NCI-H460 (cell line): Measurements from ENCODE around the gene TSPAN32. TPM values are rescaled to one million over a fixed set of nuclear protein-coding genes. Genes with fewer than 3 reads are reported as not detected.

Experiments
- DNase-seq: peaks from one replicate; pipeline ENCODE4 v3.0.0-alpha.2; 2016; ENCODE audit warnings: low read depth; ENCODE audit errors: extremely low read depth
- total RNA-seq: library from RNA; depleted of rRNA; stranded (reverse); fragments of >200 nt; shearing (Covaris generic); gene quantifications from 2 replicates; pipeline ENCODE4 v1.2.3, GENCODE V29; 2014

Gene TSPAN32
- total RNA-seq, 1 experiment from 2014 or later, result not detected

DNA sequence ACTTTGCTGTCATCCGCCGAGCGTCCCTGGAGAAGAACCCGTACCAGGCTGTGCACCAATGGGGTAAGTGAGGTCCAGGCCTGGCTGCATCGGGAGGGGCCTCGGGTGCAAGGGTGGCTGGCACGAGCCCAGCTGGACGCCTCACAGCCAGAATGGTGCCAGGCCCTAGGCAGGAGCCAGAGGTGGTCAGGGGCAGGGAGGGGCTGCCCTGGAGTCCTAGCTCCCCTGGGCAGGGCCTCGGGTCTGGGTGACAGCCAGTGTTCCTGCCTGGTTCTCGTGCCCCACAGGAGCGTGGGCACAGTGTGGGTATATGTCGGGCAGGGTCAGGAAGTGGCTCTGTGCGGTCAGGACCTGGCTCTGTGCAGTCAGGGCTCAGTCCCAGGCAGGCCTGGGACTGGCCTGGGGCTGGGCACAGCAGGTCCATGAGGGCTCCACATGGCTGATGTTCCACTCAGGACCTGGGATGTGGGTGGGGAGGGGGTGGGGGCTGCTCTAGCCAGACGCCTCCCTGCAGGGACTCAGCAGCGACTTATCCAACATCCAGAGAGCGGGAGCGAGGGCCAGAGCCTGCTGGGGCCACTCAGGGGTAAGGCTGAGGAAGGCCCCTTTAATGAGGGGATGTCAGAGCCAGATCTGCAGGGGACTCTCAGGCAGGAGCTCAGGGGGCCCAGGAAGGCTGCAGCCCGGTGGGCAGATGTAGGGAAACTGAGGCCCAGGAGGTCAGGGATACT is 1.2 kb downstream of the TSPAN32 start:
- no peak for DNase-seq

DNA sequence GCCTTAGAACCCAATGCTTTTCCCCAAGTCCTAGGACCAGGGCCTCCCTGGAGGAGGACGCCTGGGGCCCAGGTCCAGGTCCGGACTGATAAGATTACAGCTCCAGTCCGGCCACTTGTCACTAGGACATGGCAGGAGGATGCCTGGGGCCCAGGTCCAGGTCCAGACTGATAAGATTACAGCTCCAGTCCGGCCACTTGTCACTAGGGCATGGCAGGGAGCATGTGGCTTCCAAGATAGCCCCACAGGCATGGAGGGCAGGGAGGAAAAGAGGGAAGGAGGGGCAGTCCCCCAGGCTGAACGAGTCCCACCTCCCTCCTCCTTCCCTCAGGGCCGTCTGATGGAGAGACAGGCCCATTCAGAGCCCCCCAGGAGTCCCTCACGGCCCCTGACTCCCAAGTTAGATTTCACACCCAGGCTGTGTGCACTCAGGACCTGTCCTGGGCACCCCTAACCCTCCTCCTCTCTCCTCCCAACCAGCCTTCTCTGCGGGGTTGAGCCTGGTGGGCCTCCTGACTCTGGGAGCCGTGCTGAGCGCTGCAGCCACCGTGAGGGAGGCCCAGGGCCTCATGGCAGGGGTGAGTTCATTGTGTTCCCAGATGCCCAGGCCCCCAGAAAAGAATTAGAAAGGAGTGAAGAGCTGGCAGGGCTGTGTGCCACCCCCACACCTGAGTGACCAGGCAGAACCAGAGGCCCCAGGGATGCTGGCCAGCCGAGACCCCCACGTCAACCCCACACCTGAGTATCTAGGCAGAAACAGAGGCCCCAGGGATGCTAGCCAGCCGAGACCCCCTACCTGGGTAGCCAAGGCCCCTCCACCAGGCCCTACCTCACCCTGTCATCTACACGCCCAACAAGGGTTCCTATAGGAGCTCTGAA is 2.1 kb downstream of the TSPAN32 start:
- no peak for DNase-seq

DNA sequence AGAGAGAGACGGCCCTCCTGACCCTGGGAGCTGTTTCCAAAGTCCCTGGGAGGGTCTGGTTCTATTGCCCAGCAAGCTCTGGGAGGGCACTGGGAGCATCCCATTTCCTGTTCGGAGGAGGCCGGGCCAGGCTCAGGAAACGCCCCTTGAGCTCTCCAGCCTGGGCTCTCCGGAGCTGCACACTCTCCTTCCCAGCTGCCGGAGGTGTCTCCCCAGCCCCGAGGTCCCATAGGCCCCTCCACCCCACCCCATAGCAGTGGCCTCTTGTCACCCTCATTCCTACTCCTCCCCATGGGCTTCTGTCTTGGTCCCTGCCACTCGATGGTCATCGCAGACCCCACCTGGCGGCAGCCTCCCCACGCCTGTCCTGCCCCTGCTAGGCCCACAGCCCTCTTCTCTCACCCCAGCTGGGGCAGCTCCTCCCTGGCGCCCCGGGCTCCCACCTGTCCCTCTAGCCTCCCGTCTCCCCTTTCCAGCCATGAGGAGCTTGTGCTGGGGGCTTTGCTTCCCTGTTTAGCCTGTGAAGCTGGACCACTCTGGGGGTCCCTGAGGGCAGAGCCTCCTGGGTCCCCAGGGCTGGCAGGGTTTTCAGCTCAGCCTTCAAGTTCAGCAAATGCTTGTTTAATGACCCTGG is 2.8 kb downstream of the TSPAN32 start:
- DNase-seq, result no peak

DNA sequence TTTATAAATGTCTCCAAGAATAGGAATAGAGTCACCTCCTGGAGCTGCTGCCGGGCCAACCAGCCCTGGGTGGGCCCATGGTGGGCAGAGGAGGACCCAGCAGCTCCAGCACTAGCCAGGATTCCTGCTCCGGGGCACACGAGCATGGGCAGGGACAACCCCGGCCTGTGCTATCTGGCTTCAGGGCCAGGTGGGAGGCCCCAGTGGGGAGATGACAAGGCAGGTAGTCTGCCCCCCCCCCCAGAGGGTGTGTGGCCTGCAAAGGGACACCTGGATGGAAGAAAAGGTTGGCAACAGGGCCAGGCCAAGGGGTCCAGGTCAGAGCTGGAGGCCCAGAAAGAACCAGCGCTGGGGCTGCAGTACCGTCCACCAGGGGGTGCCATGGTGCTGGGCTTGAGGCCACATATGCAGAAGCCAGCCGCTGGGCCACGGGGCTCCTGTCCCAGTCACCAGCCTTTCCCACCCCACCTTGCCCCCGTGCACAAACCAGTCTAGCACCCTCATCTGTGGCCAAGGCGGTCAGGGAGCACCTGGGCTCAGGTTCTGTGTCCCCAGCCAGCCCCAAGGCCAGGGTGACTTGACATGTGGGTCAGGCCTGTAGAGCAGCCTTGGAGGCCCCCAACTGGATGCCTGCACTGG is 3.4 kb downstream of the TSPAN32 start:
- peak; percentile 43 for DNase-seq

DNA sequence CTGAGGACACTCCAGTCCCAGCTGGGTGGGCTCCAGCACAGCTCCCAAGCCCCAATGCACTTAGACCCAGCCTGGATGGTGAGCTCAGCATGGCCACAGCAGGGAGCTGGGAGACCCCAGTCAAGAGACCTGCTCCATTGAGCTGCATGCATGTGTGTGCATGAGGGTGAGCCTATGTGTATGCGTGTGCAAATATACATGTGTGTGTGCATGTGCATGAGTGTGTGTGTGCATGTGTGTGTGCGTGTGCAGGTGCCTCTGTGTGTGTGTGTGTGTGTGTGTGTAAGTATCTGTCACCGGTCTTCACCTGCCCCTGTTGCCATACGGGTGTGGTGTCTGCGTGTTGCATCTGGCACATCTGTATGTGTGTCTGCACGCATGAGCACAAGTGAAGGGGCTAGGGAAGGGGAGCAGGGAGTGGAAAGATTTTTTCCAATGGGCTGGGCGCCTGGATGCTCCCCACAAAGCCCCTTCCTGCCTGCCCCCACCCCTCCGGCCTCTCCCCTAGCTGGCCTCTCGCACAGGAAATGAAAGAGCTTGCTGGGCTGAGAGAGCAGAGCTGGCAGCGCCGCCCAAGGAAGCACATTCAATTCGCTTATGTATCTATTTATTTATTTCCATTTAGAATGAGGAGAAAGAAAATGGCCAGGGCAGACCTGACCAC is 4.1 kb downstream of the TSPAN32 start:
- no peak for DNase-seq

DNA sequence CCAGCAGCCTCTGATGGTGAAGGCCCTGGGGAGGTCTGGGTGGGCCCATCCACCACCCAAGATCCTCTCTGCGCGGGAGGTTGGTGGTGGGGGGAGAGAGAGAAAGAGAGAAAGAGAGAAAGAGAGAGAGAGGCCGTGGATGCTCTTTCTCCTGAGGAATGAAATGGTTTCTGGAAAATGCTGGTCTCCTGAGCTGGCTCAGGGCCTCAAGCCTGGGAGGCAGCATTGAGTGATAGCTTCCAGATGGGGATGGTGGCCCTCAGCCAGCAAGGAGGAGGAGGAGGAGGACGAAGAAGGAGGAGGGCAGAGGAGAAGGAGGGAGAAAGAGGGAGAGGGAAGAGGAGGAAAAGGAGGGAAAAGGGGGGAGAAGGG is 4.6 kb downstream of the TSPAN32 start:
- no peak for DNase-seq

DNA sequence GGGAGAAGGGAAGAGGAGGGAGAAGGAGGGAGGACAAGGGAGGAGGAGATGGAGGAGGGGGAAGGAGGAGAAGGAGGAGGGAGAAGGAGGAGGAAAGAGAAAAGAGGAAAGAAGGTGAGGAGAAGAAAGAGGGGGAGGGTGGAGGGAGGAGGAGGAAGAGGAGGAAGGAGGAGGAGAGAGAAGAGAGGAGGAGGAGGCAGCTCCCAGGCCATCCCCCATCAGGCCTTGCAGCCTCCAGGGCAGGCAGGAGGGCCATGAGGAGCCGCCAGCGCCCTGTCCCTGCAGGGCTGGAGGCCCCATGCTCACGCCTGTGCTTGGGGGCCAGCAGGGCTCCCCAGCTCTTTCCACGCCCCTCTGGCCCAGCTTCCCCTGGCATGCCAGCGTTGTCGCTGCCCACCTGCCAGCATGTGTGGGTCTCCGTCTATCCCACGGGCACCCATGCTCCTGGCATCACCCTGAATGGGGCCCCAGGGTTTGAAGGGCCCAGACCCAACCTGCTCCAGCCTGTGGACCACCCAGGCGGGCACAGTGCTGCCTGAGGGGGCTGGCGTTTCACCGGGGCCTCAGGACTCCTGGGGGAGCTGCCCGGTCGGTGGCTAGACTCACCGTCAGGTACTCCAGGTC is 5.2 kb downstream of the TSPAN32 start:
- no peak for DNase-seq

DNA sequence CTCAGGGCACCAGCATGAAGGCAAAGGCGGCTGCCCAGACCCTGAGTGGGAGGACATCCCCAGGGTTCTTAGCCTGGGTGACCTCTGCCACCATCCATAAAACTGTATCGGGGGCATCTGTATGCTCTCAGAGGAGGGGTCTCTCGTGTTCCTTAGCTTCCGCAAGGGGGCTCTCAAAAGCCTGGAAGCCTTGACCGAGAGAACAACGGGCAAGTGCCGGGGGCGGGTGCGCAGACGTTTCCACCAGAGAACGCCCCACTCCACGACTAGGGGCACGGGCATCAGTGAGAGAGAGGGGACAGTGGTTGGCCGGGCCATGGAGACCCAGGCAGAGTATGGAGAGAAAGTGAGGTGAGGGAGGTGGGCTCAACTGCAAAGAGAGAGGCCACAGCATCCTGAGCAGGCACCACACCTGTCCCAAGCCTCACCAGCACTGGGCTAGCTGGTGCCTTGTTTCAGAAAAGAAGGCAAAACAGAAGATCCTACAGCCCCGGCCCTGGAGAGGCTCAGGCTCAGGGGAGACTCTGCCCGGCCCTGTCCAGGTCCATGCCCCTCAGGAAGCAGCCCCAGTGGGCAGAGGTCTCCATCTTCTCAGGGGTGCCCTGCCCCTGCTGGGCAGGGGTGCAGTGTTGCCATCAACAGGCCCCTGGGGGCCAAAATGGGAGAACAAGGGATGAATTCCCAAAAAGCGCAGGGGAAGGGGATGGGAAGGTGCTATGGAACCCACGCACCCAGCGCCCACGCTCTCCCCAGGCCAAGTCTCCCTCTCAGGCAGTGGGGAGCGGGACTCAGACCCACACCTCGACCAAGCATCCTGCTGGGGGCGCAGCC is 5.9 kb downstream of the TSPAN32 start:
- DNase-seq, result no peak

DNA sequence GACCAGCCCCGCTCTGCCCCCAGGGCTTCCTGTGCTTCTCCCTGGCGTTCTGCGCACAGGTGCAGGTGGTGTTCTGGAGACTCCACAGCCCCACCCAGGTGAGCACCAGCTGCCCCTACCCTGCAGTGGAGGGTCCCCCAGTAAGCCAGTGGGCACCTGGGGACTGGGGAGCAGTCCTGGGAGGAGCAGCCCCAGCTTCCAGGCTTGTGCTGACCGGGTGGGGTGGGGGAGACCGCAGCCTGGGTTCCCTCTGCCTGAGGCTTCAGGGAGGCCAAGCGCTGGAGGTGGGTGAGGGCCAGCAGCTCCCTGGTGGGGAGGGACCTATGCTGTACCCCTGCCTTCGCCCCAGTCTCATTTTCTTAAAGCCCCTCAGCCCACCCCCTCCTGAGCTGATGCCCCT is 6.9 kb downstream of the TSPAN32 start:
- no peak for DNase-seq

DNA sequence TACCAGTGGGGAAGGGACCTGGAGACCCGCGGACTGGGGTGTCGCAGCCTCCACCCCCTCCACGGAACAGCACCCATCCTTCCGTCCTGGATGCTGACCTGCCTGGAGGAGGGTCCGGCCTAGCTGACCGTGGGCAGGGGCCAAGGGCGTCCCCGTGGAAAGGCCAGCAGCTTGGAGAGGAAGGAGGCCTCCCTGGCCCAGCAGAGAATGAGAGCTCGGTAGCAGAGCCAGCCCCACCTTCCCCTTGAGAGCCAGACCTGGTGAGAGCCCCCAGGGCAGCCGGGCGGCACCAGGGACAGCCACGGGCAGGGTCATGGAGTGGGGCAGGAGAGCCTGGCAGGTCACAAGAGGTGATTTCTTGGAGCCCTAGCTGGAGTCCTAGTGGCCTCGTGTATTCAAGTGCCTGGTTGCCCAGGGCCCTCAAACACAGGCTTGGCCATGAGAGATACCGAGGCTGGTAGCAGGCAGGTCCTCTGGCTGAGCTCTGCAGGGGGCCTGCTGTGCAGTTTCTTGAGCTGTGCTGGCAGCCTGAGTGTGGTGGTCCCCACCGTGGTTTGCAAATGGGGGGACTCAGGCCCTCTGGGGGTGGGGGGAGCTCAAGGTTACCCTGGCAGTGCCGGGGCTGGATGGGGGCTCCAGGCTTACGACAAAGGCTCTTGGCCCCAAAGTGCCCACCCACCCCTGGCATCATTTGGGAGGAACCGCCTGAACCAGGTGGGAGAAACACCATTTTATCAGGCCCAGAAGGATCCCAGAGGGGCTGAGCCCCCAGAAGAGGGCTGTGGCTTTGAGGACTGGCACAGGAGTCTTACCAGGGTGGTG is 7.6 kb downstream of the TSPAN32 start:
- DNase-seq, result no peak

DNA sequence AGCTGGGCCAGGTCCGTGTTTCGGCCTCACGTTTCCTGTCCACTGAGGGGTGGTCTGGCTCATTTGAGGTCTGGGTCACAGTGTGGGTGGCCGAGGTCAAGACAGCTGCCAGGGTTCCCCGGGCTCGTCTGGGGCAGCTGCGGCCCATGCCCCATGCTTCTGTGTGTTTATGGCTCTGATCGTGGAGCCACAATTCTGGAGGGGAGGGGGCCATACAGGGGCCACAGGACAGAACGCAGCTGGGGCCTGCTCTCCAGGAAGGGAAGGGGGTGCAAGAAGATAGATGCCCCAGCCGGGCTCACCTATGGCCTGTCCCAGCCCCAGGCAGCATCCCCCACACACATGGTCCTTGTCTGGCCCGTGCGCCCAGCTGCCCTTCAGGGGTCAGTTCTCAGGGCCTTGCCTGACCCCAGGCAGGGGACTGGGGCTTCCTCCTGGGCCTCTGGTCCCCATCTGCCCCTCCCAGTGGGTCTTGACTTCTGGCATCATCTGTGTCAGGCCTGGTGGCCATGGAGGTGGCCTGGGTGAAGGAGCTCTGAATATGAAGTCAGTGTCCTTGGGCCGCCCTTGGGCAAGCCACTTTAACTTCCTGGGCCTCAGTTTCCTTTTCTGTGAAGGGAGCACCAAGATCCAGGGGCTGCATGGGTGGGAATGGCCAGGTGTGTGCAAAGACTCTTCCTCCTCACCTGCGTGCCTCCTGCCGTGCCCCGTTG is 8.4 kb downstream of the TSPAN32 start:
- DNase-seq, result no peak

DNA sequence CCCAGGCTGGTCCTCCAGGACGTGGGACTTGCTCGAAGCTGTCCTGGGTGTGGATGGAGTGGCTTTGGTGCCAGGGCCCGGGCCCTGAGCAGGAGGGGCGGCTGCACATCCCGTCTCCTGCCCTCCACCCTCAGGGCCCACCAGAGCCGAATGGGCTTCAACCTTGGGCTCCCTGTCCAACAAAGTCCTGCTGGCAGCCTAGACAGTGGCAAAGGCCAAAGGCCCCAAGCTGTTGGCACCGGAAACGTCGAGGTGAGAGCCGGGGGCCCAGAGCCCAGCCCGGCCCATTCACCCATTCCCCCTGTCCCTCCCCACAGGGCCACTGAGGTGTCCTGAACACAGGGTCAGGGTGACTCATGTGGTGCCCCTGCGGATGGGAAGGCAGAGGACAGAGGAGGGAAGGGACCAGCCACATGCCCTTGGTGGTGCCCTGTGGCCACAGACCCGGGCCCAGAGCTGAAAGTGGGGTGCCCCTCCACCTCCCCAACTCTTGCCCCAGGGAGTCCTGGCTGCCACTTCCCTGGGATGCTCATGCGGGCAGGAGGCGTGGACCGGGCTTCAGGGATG is 9.1 kb downstream of the TSPAN32 start:
- no peak for DNase-seq

DNA sequence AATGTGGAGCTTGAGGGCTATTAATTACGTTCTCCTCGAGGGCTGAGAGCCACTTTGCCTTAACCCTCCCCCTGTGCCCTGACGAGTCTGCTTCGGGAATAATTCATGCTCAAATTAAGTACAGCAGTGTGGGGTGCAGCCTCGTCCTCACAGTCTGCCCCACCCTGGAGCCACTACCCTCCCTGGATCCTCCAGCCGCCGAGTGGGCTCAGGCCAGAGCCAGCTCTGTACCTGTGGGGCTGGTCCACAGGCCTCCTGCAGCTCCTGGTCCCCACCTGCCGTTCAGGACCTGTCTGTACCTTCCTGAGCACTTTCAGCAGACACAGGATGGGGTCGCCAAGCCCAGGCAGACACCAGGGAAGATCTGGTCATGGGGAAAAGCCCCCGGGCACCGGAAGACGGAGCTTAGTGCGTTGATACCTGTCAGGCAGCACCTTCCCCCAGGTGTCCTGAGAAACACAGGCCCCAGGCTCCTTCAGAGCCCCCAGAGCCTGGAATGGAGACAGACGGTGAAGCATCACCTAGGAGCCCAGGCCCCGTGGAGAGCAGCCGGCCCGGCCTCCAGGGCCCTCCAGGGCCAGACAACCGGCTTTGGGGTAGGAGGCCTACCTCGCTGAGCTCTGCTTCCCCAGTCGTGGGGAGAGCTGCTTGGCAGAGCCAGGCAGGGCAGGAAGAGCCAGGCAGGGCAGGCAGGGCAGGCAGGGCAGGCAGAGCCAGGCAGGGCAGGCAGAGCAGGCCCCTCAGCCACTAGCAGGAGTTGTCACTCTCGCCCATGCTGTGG is 9.7 kb downstream of the TSPAN32 start:
- DNase-seq, result no peak

DNA sequence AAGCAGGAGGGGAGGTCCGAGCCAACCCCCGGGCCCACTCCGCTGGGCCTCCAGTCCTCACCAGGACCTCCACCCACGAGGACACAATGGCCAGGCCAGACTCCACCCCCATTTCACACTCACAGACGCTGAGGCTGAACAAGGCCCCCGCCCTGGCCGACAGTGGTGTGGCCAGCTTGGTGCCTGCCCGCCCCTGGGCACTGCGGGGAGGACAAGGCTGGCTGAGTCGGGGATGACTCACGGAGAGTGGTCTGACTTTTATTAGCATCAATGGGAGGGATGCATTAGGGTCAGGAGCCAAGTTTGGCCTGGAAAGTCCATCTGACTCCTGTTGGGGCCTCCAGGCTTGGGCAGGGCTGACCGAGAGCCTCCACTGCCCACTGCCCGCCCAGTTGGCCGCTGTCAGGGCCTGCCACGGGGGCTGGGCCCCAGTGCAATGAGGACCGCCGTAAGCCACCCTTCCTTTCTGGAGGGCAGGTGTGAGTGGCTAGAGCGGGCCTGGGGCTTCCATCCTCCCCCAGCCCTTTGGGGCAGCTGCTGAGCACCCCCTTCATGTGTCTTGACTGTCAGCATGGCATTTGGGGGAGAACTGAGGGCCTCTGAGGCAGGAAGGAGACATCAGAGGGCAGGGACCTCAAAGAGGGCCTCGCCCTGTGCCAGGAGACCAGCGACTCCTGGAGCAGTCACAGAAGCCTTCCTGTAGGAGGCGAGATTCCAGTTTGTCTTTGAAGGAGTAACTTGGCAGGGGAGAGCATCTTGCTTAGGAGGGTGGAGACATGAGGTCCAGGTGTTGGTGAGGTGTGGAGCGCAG is 10.6 kb downstream of the TSPAN32 start:
- DNase-seq, result no peak

DNA sequence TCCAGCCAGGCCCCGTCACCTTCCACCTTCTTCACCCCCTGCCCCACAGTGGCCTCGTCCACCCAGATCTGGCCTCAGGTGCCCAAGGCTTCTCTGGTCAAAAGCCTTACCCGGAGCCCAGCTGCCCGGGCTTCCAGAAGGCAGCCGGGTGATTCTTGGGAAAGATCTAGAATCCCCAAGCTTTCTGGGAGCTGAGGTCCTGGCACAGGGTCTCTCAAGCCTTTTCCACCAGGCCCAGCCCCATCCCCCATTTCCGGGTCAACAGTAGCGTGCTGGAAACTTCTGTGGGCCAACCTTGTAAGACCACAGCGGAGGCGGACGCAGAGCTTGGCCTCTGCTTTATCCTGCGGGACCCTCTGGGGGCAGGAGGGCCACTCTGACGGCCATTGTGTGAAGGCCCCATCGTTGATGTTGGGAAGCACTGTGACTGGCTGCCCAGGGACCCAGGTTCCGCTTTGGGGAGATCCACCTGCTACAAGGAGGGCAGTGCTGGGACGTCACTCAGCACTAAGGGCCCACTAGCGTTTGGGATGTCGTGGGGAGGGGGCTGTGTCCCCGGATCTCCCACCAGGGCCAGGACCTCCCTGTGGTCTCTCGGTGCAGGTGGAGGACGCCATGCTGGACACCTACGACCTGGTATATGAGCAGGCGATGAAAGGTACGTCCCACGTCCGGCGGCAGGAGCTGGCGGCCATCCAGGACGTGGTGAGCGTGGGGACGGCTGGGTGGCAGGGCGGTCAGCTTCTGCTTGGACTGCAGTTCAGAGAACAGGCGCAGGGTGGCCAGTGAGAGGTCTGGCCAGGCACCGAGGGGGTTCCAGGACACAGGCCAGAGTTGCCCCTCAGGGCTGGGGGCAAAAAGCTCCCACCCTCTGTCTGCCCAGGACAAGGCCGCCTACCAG is 11.5 kb downstream of the TSPAN32 start:
- DNase-seq, result no peak
